Loucy (cell line): ENCODE results near the gene BBIP1.

Source experiments
- H2AFZ ChIP-seq: fragments of 200-600 bp; sonication (generic); 2 replicates; pipeline ENCODE4 v1.6.0; 2016; ENCODE audit warnings: antibody characterized with exemption, mild to moderate bottlenecking, low read length, moderate library complexity
- H3F3A ChIP-seq: fragments of 200-600 bp; 2 replicates; pipeline ENCODE4 v1.6.0; 2016; ENCODE audit warnings: antibody characterized with exemption, low read depth, mild to moderate bottlenecking
- H3K27me3 ChIP-seq: fragments of 200-600 bp; sonication (generic); 2 replicates; pipeline ENCODE4 v1.6.1; 2014; ENCODE audit warnings: low read length, mild to moderate bottlenecking; ENCODE audit not compliant: insufficient read depth, poor library complexity, severe bottlenecking
- H3K36me3 ChIP-seq: fragments of 200-600 bp; sonication (generic); 2 replicates; pipeline ENCODE4 v1.6.1; 2016; ENCODE audit warnings: low read length; ENCODE audit not compliant: insufficient read depth
- H3K4me1 ChIP-seq: fragments of 200-600 bp; sonication (generic); 2 replicates; pipeline ENCODE4 v1.5.1; 2014; ENCODE audit warnings: low read length, mild to moderate bottlenecking; ENCODE audit not compliant: insufficient read depth, poor library complexity, severe bottlenecking
- H3K4me2 ChIP-seq: fragments of 200-600 bp; sonication (generic); 2 replicates; pipeline ENCODE4 v1.6.0; 2014; ENCODE audit warnings: antibody characterized with exemption, low read length, low read depth, mild to moderate bottlenecking; ENCODE audit not compliant: poor library complexity, severe bottlenecking
- H3K4me3 ChIP-seq: fragments of 200-600 bp; sonication (generic); 2 replicates; pipeline ENCODE4 v1.5.1; 2014; ENCODE audit warnings: low read length, mild to moderate bottlenecking, mixed read lengths; ENCODE audit not compliant: poor library complexity, severe bottlenecking
- H3K79me2 ChIP-seq: fragments of 200-600 bp; sonication (generic); 2 replicates; pipeline ENCODE4 v1.6.1; 2014; ENCODE audit warnings: low read length; ENCODE audit not compliant: insufficient read depth
- H3K9ac ChIP-seq: fragments of 200-600 bp; sonication (generic); 2 replicates; pipeline ENCODE4 v1.6.0; 2014; ENCODE audit warnings: mild to moderate bottlenecking, low read depth, low read length, moderate library complexity; ENCODE audit not compliant: poor library complexity, severe bottlenecking
- H3K9me2 ChIP-seq: fragments of 200-600 bp; sonication (generic); replicated peaks from 2 replicates; pipeline ENCODE4 v1.6.1; 2016; ENCODE audit warnings: low read depth, low read length, mixed read lengths
- H3K9me3 ChIP-seq: fragments of 200-600 bp; sonication (generic); 2 replicates; pipeline ENCODE4 v1.6.1; 2014; ENCODE audit warnings: mild to moderate bottlenecking, antibody characterized with exemption, low read length, low read depth; ENCODE audit not compliant: insufficient read depth
- H4K20me1 ChIP-seq: fragments of 200-600 bp; sonication (generic); 2 replicates; pipeline ENCODE4 v1.6.0; 2014; ENCODE audit warnings: antibody characterized with exemption, low read length, mild to moderate bottlenecking; ENCODE audit not compliant: insufficient read depth, poor library complexity, severe bottlenecking
- CTCF ChIP-seq: fragments of 200-600 bp; sonication (generic); conservative IDR thresholded peaks from 2 replicates; pipeline ENCODE4 v1.5.1; 2014; ENCODE audit warnings: mild to moderate bottlenecking, antibody characterized with exemption, low read length
- EZH2phosphoT487 ChIP-seq: fragments of 200-600 bp; IDR thresholded peaks from 2 replicates; pipeline ENCODE4 v1.6.1; 2018; ENCODE audit warnings: antibody characterized with exemption, mild to moderate bottlenecking, moderate library complexity, borderline replicate concordance

BBIP1 gene

GRCh38 chr10:110876000-110876399 lies 43.0 kb downstream of the BBIP1 start:
- Histone ChIP-seq H3K27me3 (no peaks in the 10 kb centered on the region), H3K79me2 (peaks cover 95% of the 10 kb centered on the region), H2AFZ (no peak overlapping the region), H3K9ac (peak overlapping the region; percentile 9), H3F3A (peaks cover 3% of the 10 kb centered on the region; the same call in 1 of the 2 replicates), H4K20me1 (peaks cover 66% of the 10 kb centered on the region), H3K4me2 (peak overlapping the region; percentile 99), H3K4me3 (peak overlapping the region; percentile 93), H3K9me3 (no peaks in the 10 kb centered on the region), H3K36me3 (peaks cover 15% of the 10 kb centered on the region; the same call in 1 of the 2 replicates), H3K4me1 (peaks cover 61% of the 10 kb centered on the region), H3K9me2 (no peaks in the 10 kb centered on the region)
- TF ChIP-seq CTCF: no peak
- TF ChIP-seq EZH2phosphoT487: no peak

GRCh38 chr10:110873951-110874350 lies 45.0 kb downstream of the BBIP1 start:
- no peak for TF ChIP-seq EZH2phosphoT487
- no peak for TF ChIP-seq CTCF
- no peaks in the 10 kb centered on the region for H3K9me2 ChIP-seq
- H3K79me2 ChIP-seq: peaks cover 91% of the 10 kb centered on the region
- H3K4me1 ChIP-seq: peaks cover 76% of the 10 kb centered on the region
- H4K20me1 ChIP-seq: peaks cover 54% of the 10 kb centered on the region
- H3K4me2 ChIP-seq: peak overlapping the region; percentile 99
- no peaks in the 10 kb centered on the region for H3K27me3 ChIP-seq
- H3K9me3 ChIP-seq: no peaks in the 10 kb centered on the region
- H3K4me3 ChIP-seq: peak overlapping the region; percentile 93
- no peak overlapping the region for H2AFZ ChIP-seq
- H3K9ac ChIP-seq: peak overlapping the region; percentile 90
- peaks cover 3% of the 10 kb centered on the region; the same call in 1 of the 2 replicates for H3F3A ChIP-seq
- peaks cover 15% of the 10 kb centered on the region; the same call in 1 of the 2 replicates for H3K36me3 ChIP-seq

- H3K4me1 ChIP-seq: peaks cover 78% of the 10 kb centered on the region
- TF ChIP-seq CTCF: no peak
- TF ChIP-seq EZH2phosphoT487: no peak
- peaks cover 48% of the 10 kb centered on the region for H4K20me1 ChIP-seq
- no peaks in the 10 kb centered on the region for H3K27me3 ChIP-seq
- H3K4me3 ChIP-seq: peak overlapping the region; percentile 93
- peak overlapping the region; percentile 85; the same call in 1 of the 2 replicates for H2AFZ ChIP-seq
- peak overlapping the region; percentile 90 for H3K9ac ChIP-seq
- H3K9me3 ChIP-seq: no peaks in the 10 kb centered on the region
- H3K4me2 ChIP-seq: peak overlapping the region; percentile 99
- H3K36me3 ChIP-seq: peaks cover 9% of the 10 kb centered on the region; the same call in 1 of the 2 replicates
- H3K79me2 ChIP-seq: peaks cover 84% of the 10 kb centered on the region
- no peaks in the 10 kb centered on the region for H3K9me2 ChIP-seq
- peaks cover 3% of the 10 kb centered on the region; the same call in 1 of the 2 replicates for H3F3A ChIP-seq
These were observed 45.7 kb downstream of the BBIP1 start for GRCh38 chr10:110872984-110873923.
